HEK293T (cell line): ENCODE data around the gene RWDD4.

ENCODE experiments used
- BHLHE40 ChIP-seq: fragments of 450-650 bp; IDR thresholded peaks from 2 replicates; pipeline ENCODE4 v1.6.1; 2016; ENCODE audit warnings: mild to moderate bottlenecking, moderate library complexity, borderline replicate concordance
- FOXA1 ChIP-seq: fragments of 450-650 bp; IDR thresholded peaks from 2 replicates; pipeline ENCODE4 v1.6.1; 2016; ENCODE audit warnings: mild to moderate bottlenecking
- FOXK2 ChIP-seq: fragments of 450-650 bp; IDR thresholded peaks from 2 replicates; pipeline ENCODE4 v1.6.1; 2016; ENCODE audit warnings: mild to moderate bottlenecking
- HDGF ChIP-seq: fragments of 450-650 bp; IDR thresholded peaks from 2 replicates; pipeline ENCODE4 v1.6.1; 2017; ENCODE audit warnings: antibody characterized with exemption, borderline replicate concordance
- SP1 ChIP-seq: fragments of 450-650 bp; IDR thresholded peaks from 2 replicates; pipeline ENCODE4 v1.6.1; 2017
- SUZ12 ChIP-seq: fragments of 450-650 bp; IDR thresholded peaks from 2 replicates; pipeline ENCODE4 v1.6.1; 2016; ENCODE audit warnings: mild to moderate bottlenecking
- TARDBP ChIP-seq: fragments of 450-650 bp; IDR thresholded peaks from 2 replicates; pipeline ENCODE4 v1.6.1; 2016
- ZNF384 ChIP-seq: fragments of 450-650 bp; IDR thresholded peaks from 2 replicates; pipeline ENCODE4 v1.6.1; 2016

DNA sequence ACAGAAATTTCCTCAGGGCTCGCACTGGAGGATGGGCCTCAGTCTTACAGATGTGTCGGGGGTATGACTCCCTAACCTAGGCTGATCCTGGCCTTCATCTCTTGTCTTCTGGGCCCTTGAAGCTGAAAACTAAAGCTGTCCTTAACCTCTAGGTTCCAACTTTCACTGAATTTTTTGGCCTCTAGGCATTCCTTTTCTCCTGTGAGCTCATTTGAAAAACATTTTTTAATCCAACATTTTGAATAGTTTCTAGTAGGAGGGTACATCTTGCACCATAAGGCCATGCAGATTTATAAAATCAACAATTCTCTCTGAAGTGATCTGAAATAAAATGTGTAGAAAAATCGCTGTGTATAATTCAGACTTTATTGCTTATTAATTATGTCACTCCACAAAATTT lies 19.7 kb downstream of the RWDD4 start:
- TF ChIP-seq ZNF384: no peak
- TF ChIP-seq HDGF: no peak
- no peak for TF ChIP-seq TARDBP
- no peak for TF ChIP-seq FOXA1
- no peak for TF ChIP-seq FOXK2
- no peak for TF ChIP-seq SUZ12
- TF ChIP-seq BHLHE40: no peak
- no peak for TF ChIP-seq SP1
